HepG2 (cell line): Measurements from ENCODE around the gene GK. TPM values are rescaled to one million over a fixed set of nuclear protein-coding genes. Genes with fewer than 3 reads are reported as not detected.

Experiments used
- ARNTL ChIP-seq: sonication (generic); formaldehyde crosslinking; IDR thresholded peaks from 2 replicates; pipeline ENCODE4 v1.4.0; 2020; ENCODE audit warnings: mild to moderate bottlenecking, missing genetic modification reagents
- FOXK2 ChIP-seq: fragments of 450-650 bp; IDR thresholded peaks from 2 replicates; pipeline ENCODE4 v1.6.1; 2016
- HOXA7 ChIP-seq: sonication (generic); formaldehyde crosslinking; IDR thresholded peaks from 2 replicates; pipeline ENCODE4 v1.8.1; 2022; ENCODE audit warnings: mild to moderate bottlenecking, missing genetic modification reagents, moderate library complexity
- MEIS1 ChIP-seq: sonication (generic); formaldehyde crosslinking; IDR thresholded peaks from 2 replicates; pipeline ENCODE4 v1.9.0; 2021; ENCODE audit warnings: mild to moderate bottlenecking, missing genetic modification reagents, moderate library complexity, borderline replicate concordance
- NR2C2 ChIP-seq: sonication (generic); formaldehyde crosslinking; IDR thresholded peaks from 2 replicates; pipeline ENCODE4 v1.4.0; 2020; ENCODE audit warnings: missing genetic modification reagents, mild to moderate bottlenecking, moderate library complexity, borderline replicate concordance
- PCBP2 ChIP-seq: fragments of 200-400 bp; formaldehyde crosslinking; optimal IDR thresholded peaks from 2 replicates; pipeline ENCODE3; 2018; ENCODE audit warnings: low read length, low read depth; ENCODE audit not compliant: poor library complexity, severe bottlenecking
- PRMT3 ChIP-seq: sonication (generic); formaldehyde crosslinking; IDR thresholded peaks from 2 replicates; pipeline ENCODE4 v1.8.1; 2022; ENCODE audit warnings: low read depth, mild to moderate bottlenecking, moderate library complexity, missing genetic modification reagents, borderline replicate concordance
- RORA ChIP-seq: sonication (generic); formaldehyde crosslinking; IDR thresholded peaks from 2 replicates; pipeline ENCODE4 v1.5.0; 2020; ENCODE audit warnings: mild to moderate bottlenecking, missing genetic modification reagents, moderate library complexity
- SETDB1 ChIP-seq: sonication (generic); formaldehyde crosslinking; IDR thresholded peaks from 2 replicates; pipeline ENCODE4 v1.5.1; 2020; ENCODE audit warnings: missing genetic modification reagents, mild to moderate bottlenecking, borderline replicate concordance
- SMAD9 ChIP-seq: sonication (generic); formaldehyde crosslinking; IDR thresholded peaks from 2 replicates; pipeline ENCODE4 v1.5.1; 2020; ENCODE audit warnings: mild to moderate bottlenecking, missing genetic modification reagents
- SP2 ChIP-seq: sonication (generic); formaldehyde crosslinking; IDR thresholded peaks from 2 replicates; pipeline ENCODE4 v1.5.1; 2020; ENCODE audit warnings: mild to moderate bottlenecking, missing genetic modification reagents
- THAP7 ChIP-seq: sonication (generic); formaldehyde crosslinking; IDR thresholded peaks from 2 replicates; pipeline ENCODE4 v1.8.1; 2023; ENCODE audit warnings: mild to moderate bottlenecking, missing genetic modification reagents
- ZFAT ChIP-seq: sonication (generic); formaldehyde crosslinking; conservative IDR thresholded peaks from 2 replicates; pipeline ENCODE4 v1.8.1; 2023; ENCODE audit warnings: missing genetic modification reagents, inconsistent platforms
- ZFP36 ChIP-seq: fragments of 150-350 bp; IDR thresholded peaks from 2 replicates; pipeline ENCODE4 v1.6.1; 2018; ENCODE audit warnings: borderline replicate concordance, low read length, low read depth; ENCODE audit not compliant: partially characterized antibody
- ZNF292 ChIP-seq: sonication (generic); formaldehyde crosslinking; IDR thresholded peaks from 2 replicates; pipeline ENCODE4 v1.8.1; 2022; ENCODE audit warnings: mild to moderate bottlenecking, low read depth, missing genetic modification reagents, borderline replicate concordance
- ZNF570 ChIP-seq: sonication (generic); formaldehyde crosslinking; IDR thresholded peaks from 2 replicates; pipeline ENCODE4 v1.4.0; 2020; ENCODE audit warnings: mild to moderate bottlenecking, missing genetic modification reagents, borderline replicate concordance
- ZNF629 ChIP-seq: sonication (generic); formaldehyde crosslinking; conservative IDR thresholded peaks from 2 replicates; pipeline ENCODE4 v1.5.0; 2020; ENCODE audit warnings: missing genetic modification reagents
- ZNF678 ChIP-seq: sonication (generic); formaldehyde crosslinking; IDR thresholded peaks from 2 replicates; pipeline ENCODE4 v1.4.0; 2020; ENCODE audit warnings: mild to moderate bottlenecking, missing genetic modification reagents
- ZNF780A ChIP-seq: sonication (generic); formaldehyde crosslinking; IDR thresholded peaks from 2 replicates; pipeline ENCODE4 v1.8.0; 2022; ENCODE audit warnings: mild to moderate bottlenecking, missing genetic modification reagents, moderate library complexity
- ZNF790 ChIP-seq: sonication (generic); formaldehyde crosslinking; IDR thresholded peaks from 2 replicates; pipeline ENCODE4 v1.8.0; 2022; ENCODE audit warnings: missing genetic modification reagents, mild to moderate bottlenecking, borderline replicate concordance
- ZNF883 ChIP-seq: sonication (generic); formaldehyde crosslinking; IDR thresholded peaks from 2 replicates; pipeline ENCODE4 v1.5.1; 2020; ENCODE audit warnings: mild to moderate bottlenecking, missing genetic modification reagents; ENCODE audit errors: not compliant biosample characterization
- polyA plus RNA-seq, 8 experiments: library from polyadenylated mRNA; depleted of rRNA in 3 of 8; stranded (reverse) in 7 of 8; unstranded in 1 of 8; fragments of >200 nt; fragmentation: Illumina TruSeq in 4 of 8; extraction: Trizol in 4 of 8; gene quantifications; 2 replicates each; pipeline versions ENCODE4 v1.2.1 to v1.2.3, GENCODE V29; 2011 to 2016; ENCODE audit warnings: low read depth in 4 of 8, missing spikeins in 1 of 8, mixed read lengths in 1 of 8; ENCODE audit not compliant: insufficient read depth in 1 of 8
- total RNA-seq, 5 experiments: library from RNA; depleted of rRNA; stranded (reverse); fragments of >200 nt; fragmentation: Illumina TruSeq; extraction: Trizol; gene quantifications; 2 replicates each; pipeline ENCODE4 v1.2.3, GENCODE V29; 2016; ENCODE audit warnings: low read depth in 1 of 5
- TF ChIP-seq, protein P1 (sequence below): sonication (generic); formaldehyde crosslinking; IDR thresholded peaks from 2 replicates; pipeline ENCODE4 v1.4.0; 2020; ENCODE audit warnings: mild to moderate bottlenecking, missing genetic modification reagents
- TF ChIP-seq, protein P2 (sequence below): sonication (generic); formaldehyde crosslinking; conservative IDR thresholded peaks from 2 replicates; pipeline ENCODE4 v1.4.0; 2020; ENCODE audit warnings: mild to moderate bottlenecking, missing genetic modification reagents, moderate library complexity

GK gene
- total and polyA plus RNA-seq, 2 of the 13 experiments (the other 11 are each of a cell fraction or from before 2014, with no cell fraction given) = 64.2 to 265 TPM

- no peak for TF ChIP-seq SP2 (CRISPR knock-in tag)
- TF ChIP-seq ZNF780A (CRISPR knock-in tag) = no peak
- TF ChIP-seq NR2C2 (CRISPR knock-in tag) = peak; percentile 54
- no peak for TF ChIP-seq SETDB1 (CRISPR knock-in tag)
- no peak for TF ChIP-seq ZFP36
- TF ChIP-seq ZNF629 (CRISPR knock-in tag) = no peak
- TF ChIP-seq HOXA7 (CRISPR knock-in tag) = no peak
- TF ChIP-seq ZNF790 (CRISPR knock-in tag) = no peak
- no peak for TF ChIP-seq ZNF292 (CRISPR knock-in tag)
- no peak for TF ChIP-seq RORA
- TF ChIP-seq, protein P1, sequence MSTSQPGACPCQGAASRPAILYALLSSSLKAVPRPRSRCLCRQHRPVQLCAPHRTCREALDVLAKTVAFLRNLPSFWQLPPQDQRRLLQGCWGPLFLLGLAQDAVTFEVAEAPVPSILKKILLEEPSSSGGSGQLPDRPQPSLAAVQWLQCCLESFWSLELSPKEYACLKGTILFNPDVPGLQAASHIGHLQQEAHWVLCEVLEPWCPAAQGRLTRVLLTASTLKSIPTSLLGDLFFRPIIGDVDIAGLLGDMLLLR (CRISPR knock-in tag) = no peak
- peak; percentile 35; the same call in 1 of the 2 replicates for TF ChIP-seq FOXK2
- TF ChIP-seq ARNTL = no peak
- no peak for TF ChIP-seq ZNF678 (CRISPR knock-in tag)
- no peak for TF ChIP-seq SMAD9 (CRISPR knock-in tag)
- no peak for TF ChIP-seq ZNF883 (CRISPR knock-in tag)
- TF ChIP-seq MEIS1 (CRISPR knock-in tag) = no peak
- TF ChIP-seq, protein P2, sequence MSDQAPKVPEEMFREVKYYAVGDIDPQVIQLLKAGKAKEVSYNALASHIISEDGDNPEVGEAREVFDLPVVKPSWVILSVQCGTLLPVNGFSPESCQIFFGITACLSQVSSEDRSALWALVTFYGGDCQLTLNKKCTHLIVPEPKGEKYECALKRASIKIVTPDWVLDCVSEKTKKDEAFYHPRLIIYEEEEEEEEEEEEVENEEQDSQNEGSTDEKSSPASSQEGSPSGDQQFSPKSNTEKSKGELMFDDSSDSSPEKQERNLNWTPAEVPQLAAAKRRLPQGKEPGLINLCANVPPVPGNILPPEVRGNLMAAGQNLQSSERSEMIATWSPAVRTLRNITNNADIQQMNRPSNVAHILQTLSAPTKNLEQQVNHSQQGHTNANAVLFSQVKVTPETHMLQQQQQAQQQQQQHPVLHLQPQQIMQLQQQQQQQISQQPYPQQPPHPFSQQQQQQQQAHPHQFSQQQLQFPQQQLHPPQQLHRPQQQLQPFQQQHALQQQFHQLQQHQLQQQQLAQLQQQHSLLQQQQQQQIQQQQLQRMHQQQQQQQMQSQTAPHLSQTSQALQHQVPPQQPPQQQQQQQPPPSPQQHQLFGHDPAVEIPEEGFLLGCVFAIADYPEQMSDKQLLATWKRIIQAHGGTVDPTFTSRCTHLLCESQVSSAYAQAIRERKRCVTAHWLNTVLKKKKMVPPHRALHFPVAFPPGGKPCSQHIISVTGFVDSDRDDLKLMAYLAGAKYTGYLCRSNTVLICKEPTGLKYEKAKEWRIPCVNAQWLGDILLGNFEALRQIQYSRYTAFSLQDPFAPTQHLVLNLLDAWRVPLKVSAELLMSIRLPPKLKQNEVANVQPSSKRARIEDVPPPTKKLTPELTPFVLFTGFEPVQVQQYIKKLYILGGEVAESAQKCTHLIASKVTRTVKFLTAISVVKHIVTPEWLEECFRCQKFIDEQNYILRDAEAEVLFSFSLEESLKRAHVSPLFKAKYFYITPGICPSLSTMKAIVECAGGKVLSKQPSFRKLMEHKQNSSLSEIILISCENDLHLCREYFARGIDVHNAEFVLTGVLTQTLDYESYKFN = peak; percentile 59
- TF ChIP-seq ZNF570 (CRISPR knock-in tag) = no peak
- TF ChIP-seq PCBP2 = no peak
- TF ChIP-seq PRMT3 (CRISPR knock-in tag) = no peak
- TF ChIP-seq THAP7 = no peak
- no peak for TF ChIP-seq ZFAT (CRISPR knock-in tag)
Measured at GRCh38 chrX:30693999-30694650, 40.9 kb downstream of the GK start (continued).
